ENCODE measurements around the gene CASP8AP2.

GRCh38 chr6:89789980-89790379 lies 39.7 kb upstream of the CASP8AP2 start:
- TF ChIP-seq CTCF (conservative IDR thresholded peaks at IDR 0.05; ENCODE audit: low read length) (no peak), EZH2phosphoT487 (IDR thresholded peaks at IDR 0.05; ENCODE audit: borderline replicate concordance) (no peak)

Data from Loucy (cell line).